HG02981 (cell line): ENCODE results near the gene COL4A3.
"Not testable (repeated sequence)": the region's sequence is repeated elsewhere in the genome, so short reads cannot be mapped to it uniquely, and the experiment has no call there.

Experiments used
- ATAC-seq: cut with Tn5 transposase; IDR thresholded peaks from one replicate; pipeline ENCODE4 v1.9.1; 2021; ENCODE audit warnings: mild to moderate bottlenecking, moderate library complexity; ENCODE audit not compliant: unreplicated experiment

COL4A3 gene

GRCh38 chr2:227154986-227155774 is 9.2 kb upstream of the COL4A3 start:
- no peak for ATAC-seq

- ATAC-seq = no peak
Observed at GRCh38 chr2:227160164-227160563, 4.3 kb upstream of the COL4A3 start.

GRCh38 chr2:227161947-227162346 is 2.5 kb upstream of the COL4A3 start:
- no peak for ATAC-seq

- ATAC-seq = peak; percentile 66
Observed at GRCh38 chr2:227163485-227163997, 883 bp upstream of the COL4A3 start.

GRCh38 chr2:227164763-227165291 is 403 bp downstream of the COL4A3 start:
- ATAC-seq = peak; percentile 65

GRCh38 chr2:227171779-227172178 is 7.4 kb downstream of the COL4A3 start:
- not testable (repeated sequence) for ATAC-seq

GRCh38 chr2:227177592-227178336 is 13.3 kb downstream of the COL4A3 start:
- no peak for ATAC-seq

- ATAC-seq = no peak
Observed at GRCh38 chr2:227179988-227180685, 15.7 kb downstream of the COL4A3 start.

GRCh38 chr2:227180770-227181169 is 16.3 kb downstream of the COL4A3 start:
- ATAC-seq = no peak

- no peak for ATAC-seq
Observed at GRCh38 chr2:227182765-227183164, 18.3 kb downstream of the COL4A3 start.

GRCh38 chr2:227183657-227184367 is 19.4 kb downstream of the COL4A3 start:
- no peak for ATAC-seq

- no peak for ATAC-seq
Observed at GRCh38 chr2:227185615-227186232, 21.3 kb downstream of the COL4A3 start.

- no peak for ATAC-seq
Observed at GRCh38 chr2:227186751-227187150, 22.3 kb downstream of the COL4A3 start.

GRCh38 chr2:227188292-227188691 is 23.9 kb downstream of the COL4A3 start:
- no peak for ATAC-seq

- no peak for ATAC-seq
Observed at GRCh38 chr2:227191367-227191766, 26.9 kb downstream of the COL4A3 start.

- no peak for ATAC-seq
Observed at GRCh38 chr2:227192491-227192890, 28.1 kb downstream of the COL4A3 start.

- no peak for ATAC-seq
Observed at GRCh38 chr2:227194219-227194618, 29.8 kb downstream of the COL4A3 start.

- ATAC-seq = no peak
Observed at GRCh38 chr2:227198866-227199265, 34.4 kb downstream of the COL4A3 start.

GRCh38 chr2:227201771-227202170 is 37.3 kb downstream of the COL4A3 start:
- ATAC-seq = no peak

GRCh38 chr2:227204452-227204851 is 40.0 kb downstream of the COL4A3 start:
- ATAC-seq = no peak
